Trophoblast cell (in vitro differentiated cells and primary cell): Measurements from ENCODE around the gene ZSCAN12.
A peak's percentile ranks its signal among the peaks of the same experiment; 100 is the strongest.
"Not testable (repeated sequence)": the region's sequence is repeated elsewhere in the genome, so short reads cannot be mapped to it uniquely, and the experiment has no call there.

ENCODE experiments used
- DNase-seq, 2 donors: peaks; one replicate each; pipeline ENCODE4 v3.0.0-alpha.2; 2016
- H2AFZ ChIP-seq: 2 replicates; pipeline ENCODE4 v1.6.1; 2013; ENCODE audit warnings: low read length, moderate library complexity, mild to moderate bottlenecking; ENCODE audit not compliant: insufficient read depth, poor library complexity
- H2AK5ac ChIP-seq: 2 replicates; pipeline ENCODE4 v1.6.1; 2013; ENCODE audit warnings: mild to moderate bottlenecking, low read length
- H2BK120ac ChIP-seq: 2 replicates; pipeline ENCODE4 v1.6.1; 2013; ENCODE audit warnings: low read length, mild to moderate bottlenecking, moderate library complexity; ENCODE audit not compliant: insufficient read depth, poor library complexity
- H2BK12ac ChIP-seq: 2 replicates; pipeline ENCODE4 v1.6.1; 2013; ENCODE audit warnings: mild to moderate bottlenecking, low read length, moderate library complexity
- H2BK5ac ChIP-seq: 2 replicates; pipeline ENCODE4 v1.6.1; 2013; ENCODE audit warnings: low read length, low read depth, moderate library complexity, mild to moderate bottlenecking; ENCODE audit not compliant: poor library complexity
- H3K14ac ChIP-seq: 2 replicates; pipeline ENCODE4 v1.6.1; 2013; ENCODE audit warnings: mild to moderate bottlenecking, low read length
- H3K18ac ChIP-seq: 2 replicates; pipeline ENCODE4 v1.6.1; 2013; ENCODE audit warnings: mild to moderate bottlenecking, low read length
- H3K23ac ChIP-seq: 2 replicates; pipeline ENCODE4 v1.6.1; 2013; ENCODE audit warnings: low read length
- H3K27ac ChIP-seq: 2 replicates; pipeline ENCODE4 v1.5.1; 2013; ENCODE audit warnings: low read depth, mild to moderate bottlenecking, inconsistent platforms, low read length, moderate library complexity
- H3K27me3 ChIP-seq: 2 replicates; pipeline ENCODE4 v1.6.1; 2013; ENCODE audit warnings: inconsistent platforms, mild to moderate bottlenecking, low read length, moderate library complexity; ENCODE audit not compliant: insufficient read depth
- H3K36me3 ChIP-seq, 2 experiments: 1 replicate in 1 of 2; 2 replicates in 1 of 2; pipeline ENCODE4 v1.6.1; 2013; ENCODE audit warnings: low read length in 2 of 2, mild to moderate bottlenecking in 2 of 2, moderate library complexity in 1 of 2; ENCODE audit not compliant: insufficient read depth in 2 of 2, control insufficient read depth in 1 of 2
- H3K4ac ChIP-seq: 2 replicates; pipeline ENCODE4 v1.6.1; 2013; ENCODE audit warnings: low read depth, mild to moderate bottlenecking, low read length, moderate library complexity
- H3K4me1 ChIP-seq, 2 experiments: 1 replicate in 1 of 2; 2 replicates in 1 of 2; pipeline ENCODE4 v1.6.1; 2013; ENCODE audit warnings: low read length in 2 of 2, mild to moderate bottlenecking in 2 of 2, moderate library complexity in 1 of 2; ENCODE audit not compliant: insufficient read depth in 2 of 2, control insufficient read depth in 1 of 2
- H3K4me2 ChIP-seq: 2 replicates; pipeline ENCODE4 v1.6.1; 2013; ENCODE audit warnings: inconsistent platforms, mild to moderate bottlenecking, low read length, moderate library complexity
- H3K4me3 ChIP-seq: 2 replicates; pipeline ENCODE4 v1.5.1; 2013; ENCODE audit warnings: mild to moderate bottlenecking, low read depth, low read length, inconsistent platforms
- H3K79me1 ChIP-seq: one replicate; pipeline ENCODE4 v1.6.1; 2013; ENCODE audit warnings: low read length
- H3K79me2 ChIP-seq: 2 replicates; pipeline ENCODE4 v1.6.1; 2013; ENCODE audit warnings: low read length, mild to moderate bottlenecking; ENCODE audit not compliant: control insufficient read depth, insufficient read depth, poor library complexity
- H3K9ac ChIP-seq: 2 replicates; pipeline ENCODE4 v1.6.1; 2013; ENCODE audit warnings: mild to moderate bottlenecking, low read length
- H3K9me3 ChIP-seq: 2 replicates; pipeline ENCODE4 v1.6.1; 2013; ENCODE audit warnings: low read depth, mild to moderate bottlenecking, control low read depth, inconsistent platforms, low read length; ENCODE audit not compliant: insufficient read depth
- H4K12ac ChIP-seq: 2 replicates; pipeline ENCODE4 v1.6.1; 2013; ENCODE audit warnings: low read depth, mild to moderate bottlenecking, low read length, moderate library complexity
- H4K8ac ChIP-seq: 2 replicates; pipeline ENCODE4 v1.6.1; 2013; ENCODE audit warnings: low read depth, mild to moderate bottlenecking, low read length, moderate library complexity
- H4K91ac ChIP-seq: one replicate; pipeline ENCODE4 v1.6.1; 2013; ENCODE audit warnings: low read depth, mild to moderate bottlenecking, low read length, moderate library complexity
- WGBS: extraction: QIAGEN DNeasy Blood & Tissue Kit; methylation state at CpG from one replicate; pipeline ENCODE4 v1.1.7; 2013; ENCODE audit warnings: missing lambda C conversion rate; ENCODE audit not compliant: insufficient read length, insufficient coverage; ENCODE audit errors: extremely low coverage; 5-methylcytosine and 5-hydroxymethylcytosine counted together

Gene ZSCAN12

GRCh38 chr6:28360961-28361360 lies 38.6 kb downstream of the ZSCAN12 start:
- H3K27ac ChIP-seq = no peak overlapping the region
- no peak overlapping the region for H3K14ac ChIP-seq
- H3K9me3 ChIP-seq = peaks cover 3% of the 10 kb centered on the region
- H3K18ac ChIP-seq = no peak overlapping the region
- H3K4me1 ChIP-seq = peaks cover 0 to under 1% of the 10 kb centered on the region in 2 experiments
- no peak overlapping the region for H2AFZ ChIP-seq
- H3K79me1 ChIP-seq = no peaks in the 10 kb centered on the region
- no peak overlapping the region for H3K9ac ChIP-seq
- H2AK5ac ChIP-seq = no peak overlapping the region
- no peaks in the 10 kb centered on the region for H3K27me3 ChIP-seq
- DNase-seq = no peak
- no peak overlapping the region for H4K12ac ChIP-seq
- no peak overlapping the region for H4K91ac ChIP-seq
- H3K79me2 ChIP-seq = no peaks in the 10 kb centered on the region
- H3K23ac ChIP-seq = no peak overlapping the region
- H3K4me3 ChIP-seq = no peak overlapping the region
- H4K8ac ChIP-seq = no peak overlapping the region
- H2BK12ac ChIP-seq = no peak overlapping the region
- no peak overlapping the region for H3K4me2 ChIP-seq
- no CpG with 5 or more reads among the region's 2 CpGs for WGBS
- no peak overlapping the region for H2BK5ac ChIP-seq
- H2BK120ac ChIP-seq = no peak overlapping the region
- no peak overlapping the region for H3K4ac ChIP-seq
- H3K36me3 ChIP-seq = peaks cover 14 to 34% of the 10 kb centered on the region in 2 experiments

GRCh38 chr6:28359562-28359961 lies 40.0 kb downstream of the ZSCAN12 start:
- not testable (repeated sequence) for H4K8ac ChIP-seq, H3K79me2 ChIP-seq, H3K79me1 ChIP-seq, H3K27ac ChIP-seq, H3K4me1 ChIP-seq, H4K12ac ChIP-seq, DNase-seq, H4K91ac ChIP-seq, H2BK12ac ChIP-seq, H3K23ac ChIP-seq, H2BK5ac ChIP-seq, H3K14ac ChIP-seq, H3K4me2 ChIP-seq, H3K9me3 ChIP-seq, H3K9ac ChIP-seq, H2AK5ac ChIP-seq, H3K18ac ChIP-seq, H3K4me3 ChIP-seq, H3K4ac ChIP-seq, H2BK120ac ChIP-seq, H2AFZ ChIP-seq, H3K27me3 ChIP-seq
- peaks cover 8 to 22% of the 10 kb centered on the region in 2 experiments for H3K36me3 ChIP-seq
- no CpG with 5 or more reads among the region's 16 CpGs for WGBS

GRCh38 chr6:28357036-28357435 lies 42.5 kb downstream of the ZSCAN12 start:
- H2AK5ac ChIP-seq = no peak overlapping the region
- H3K9me3 ChIP-seq = peaks cover 6% of the 10 kb centered on the region
- no peak overlapping the region for H3K4me3 ChIP-seq
- no peak overlapping the region for H3K9ac ChIP-seq
- no peak overlapping the region for H3K4me2 ChIP-seq
- H2BK120ac ChIP-seq = no peak overlapping the region
- no peak overlapping the region for H3K23ac ChIP-seq
- DNase-seq = no peak
- H2BK5ac ChIP-seq = no peak overlapping the region
- H3K36me3 ChIP-seq = peaks cover 2 to 13% of the 10 kb centered on the region in 2 experiments
- H4K8ac ChIP-seq = no peak overlapping the region
- no peaks in the 10 kb centered on the region for H3K79me1 ChIP-seq
- H4K12ac ChIP-seq = no peak overlapping the region
- no peak overlapping the region for H4K91ac ChIP-seq
- H3K79me2 ChIP-seq = no peaks in the 10 kb centered on the region
- WGBS = no CpG with 5 or more reads among the region's 6 CpGs
- no peak overlapping the region for H2BK12ac ChIP-seq
- no peak overlapping the region for H3K14ac ChIP-seq
- H3K27me3 ChIP-seq = no peaks in the 10 kb centered on the region
- no peak overlapping the region for H3K18ac ChIP-seq
- no peak overlapping the region for H2AFZ ChIP-seq
- H3K27ac ChIP-seq = no peak overlapping the region
- no peak overlapping the region for H3K4ac ChIP-seq
- peaks cover 0 to 3% of the 10 kb centered on the region in 2 experiments for H3K4me1 ChIP-seq

GRCh38 chr6:28356666-28357020 lies 42.9 kb downstream of the ZSCAN12 start:
- Histone ChIP-seq H3K4me1 (peaks cover 0 to 3% of the 10 kb centered on the region in 2 experiments), H3K9me3 (peaks cover 6% of the 10 kb centered on the region), H3K4ac (no peak overlapping the region), H4K8ac (peak overlapping the region; percentile 36), H3K27ac (no peak overlapping the region), H3K79me1 (no peaks in the 10 kb centered on the region), H3K4me3 (no peak overlapping the region), H2AK5ac (peak overlapping the region; percentile 15), H4K12ac (peak overlapping the region; percentile 46), H4K91ac (no peak overlapping the region), H3K18ac (peak overlapping the region; percentile 3), H3K23ac (no peak overlapping the region), H3K4me2 (no peak overlapping the region), H2BK5ac (no peak overlapping the region), H3K79me2 (no peaks in the 10 kb centered on the region), H2AFZ (no peak overlapping the region), H3K9ac (no peak overlapping the region), H3K14ac (no peak overlapping the region), H2BK12ac (no peak overlapping the region), H3K27me3 (no peaks in the 10 kb centered on the region), H3K36me3 (peaks cover under 1 to 10% of the 10 kb centered on the region in 2 experiments), H2BK120ac (no peak overlapping the region)
- no peak for DNase-seq
- no CpG with 5 or more reads among the region's 7 CpGs for WGBS
